ENCODE measurements around the gene CREBBP.
"Not testable (repeated sequence)": the region's sequence is repeated elsewhere in the genome, so short reads cannot be mapped to it uniquely, and the experiment has no call there.

The CREBBP gene

DNA sequence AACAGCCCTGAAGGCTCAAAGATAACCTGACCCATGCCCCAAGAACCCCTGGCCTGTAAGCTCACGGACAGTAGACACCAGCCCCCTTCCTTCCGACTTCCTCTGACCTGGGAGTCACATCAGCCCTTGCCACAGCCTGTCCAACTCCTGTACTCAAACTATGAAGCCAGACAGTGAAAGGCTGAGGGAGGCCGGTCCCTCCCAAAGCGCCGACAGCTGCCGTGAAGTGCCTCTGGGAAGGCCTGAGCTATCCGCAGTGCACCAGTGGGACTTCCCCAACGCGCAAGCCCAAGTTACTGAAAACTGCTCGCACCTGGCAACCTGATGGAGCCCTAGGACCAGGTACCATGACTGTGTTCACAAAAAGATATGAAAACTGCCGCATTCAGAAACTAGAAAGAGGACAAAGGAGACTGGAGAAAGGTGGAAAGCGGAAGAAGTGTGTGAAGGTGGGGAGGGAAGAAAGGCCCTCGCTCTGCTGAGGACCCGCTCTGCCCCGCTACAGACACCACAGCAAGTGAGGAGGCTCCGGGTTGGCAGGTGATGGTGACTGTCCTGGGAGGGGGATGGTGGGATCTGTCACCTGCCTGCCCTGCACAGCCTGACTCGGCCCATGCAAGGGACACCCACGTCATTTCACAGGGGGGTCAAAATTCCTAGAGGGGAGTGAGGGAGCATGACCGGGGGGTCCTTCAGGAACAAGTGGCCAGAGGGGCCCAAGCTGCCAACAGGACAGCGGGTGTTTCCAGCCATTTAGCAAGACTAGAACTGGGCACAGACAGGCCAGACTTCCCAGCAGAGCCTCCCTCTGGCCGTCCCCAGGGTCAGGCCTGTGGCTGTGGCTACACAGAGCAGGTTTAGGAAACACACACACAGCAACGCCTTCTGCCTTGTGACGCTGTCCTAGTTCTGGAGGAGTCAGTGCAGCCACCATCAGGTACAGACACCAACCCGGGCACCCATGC, 150.1 kb downstream of the CREBBP start:
- FAIRE-seq: no peak

GRCh38 chr16:3729161-3730112, 151.1 kb downstream of the CREBBP start:
- no peak for FAIRE-seq

DNA sequence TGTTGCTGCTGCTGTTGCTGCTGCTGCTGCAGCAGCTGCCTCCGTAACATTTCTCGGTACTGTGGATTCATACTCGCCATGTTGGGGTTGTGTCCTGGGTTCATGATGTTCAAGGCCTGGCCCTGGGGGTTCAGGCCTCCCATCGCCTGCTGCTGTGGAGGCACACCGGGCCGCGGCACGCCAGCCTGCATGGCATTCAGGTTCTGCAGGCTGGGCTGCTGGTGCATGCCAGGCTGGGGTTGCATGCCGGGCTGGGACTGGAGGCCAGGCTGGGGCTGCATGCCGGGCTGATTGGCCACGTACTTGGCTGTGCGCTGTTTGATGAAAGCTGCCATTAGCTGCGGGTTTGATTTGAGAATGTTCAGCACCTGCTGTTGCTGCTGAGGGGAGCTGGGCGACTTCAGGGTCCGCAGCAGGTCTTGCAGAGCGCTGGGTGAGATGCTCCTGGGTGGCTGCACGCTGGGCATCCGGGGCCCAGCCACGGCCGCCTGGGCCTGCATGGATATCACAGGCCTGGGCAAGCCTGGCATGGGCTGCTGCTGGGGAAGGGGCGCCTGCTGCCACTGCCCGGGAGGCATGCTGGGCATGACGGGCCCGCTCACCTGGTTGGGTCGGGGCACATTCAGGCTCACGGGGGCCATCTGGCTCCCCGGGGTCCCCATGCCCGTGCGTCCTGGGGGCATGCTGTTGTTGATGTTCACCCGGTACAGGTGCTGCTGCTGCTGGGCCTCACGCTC, 151.9 kb downstream of the CREBBP start:
- FAIRE-seq: no peak

GRCh38 chr16:3727806-3728381, 152.6 kb downstream of the CREBBP start:
- FAIRE-seq: no peak

GRCh38 chr16:3726021-3726687, 154.4 kb downstream of the CREBBP start:
- FAIRE-seq: no peak

- FAIRE-seq: no peak
These were observed 155.2 kb downstream of the CREBBP start for GRCh38 chr16:3725276-3725675.

- FAIRE-seq: no peak
These were observed 158.0 kb downstream of the CREBBP start for GRCh38 chr16:3722508-3722907.

DNA sequence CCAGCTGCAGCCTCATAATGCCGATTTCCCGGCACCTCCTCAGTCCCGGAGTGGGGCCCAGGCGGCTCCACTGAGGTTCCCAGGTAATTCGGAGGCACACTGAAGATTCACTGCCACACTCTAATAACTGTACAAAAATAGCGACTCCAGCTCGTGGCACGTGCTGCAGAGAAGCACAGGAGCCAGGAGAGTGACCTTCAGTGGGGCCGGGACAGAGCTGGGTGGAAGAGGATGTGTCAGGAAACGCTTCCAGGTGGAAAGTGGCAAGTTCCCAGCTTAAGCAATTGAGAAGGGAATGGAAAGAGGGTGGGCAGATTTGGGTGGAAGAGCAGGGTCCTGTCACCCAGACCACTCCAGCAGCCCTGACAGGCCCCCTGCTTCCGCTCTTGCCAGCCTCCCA, 160.1 kb downstream of the CREBBP start:
- FAIRE-seq: no peak

GRCh38 chr16:3718628-3719027, 161.9 kb downstream of the CREBBP start:
- FAIRE-seq: no peak

DNA sequence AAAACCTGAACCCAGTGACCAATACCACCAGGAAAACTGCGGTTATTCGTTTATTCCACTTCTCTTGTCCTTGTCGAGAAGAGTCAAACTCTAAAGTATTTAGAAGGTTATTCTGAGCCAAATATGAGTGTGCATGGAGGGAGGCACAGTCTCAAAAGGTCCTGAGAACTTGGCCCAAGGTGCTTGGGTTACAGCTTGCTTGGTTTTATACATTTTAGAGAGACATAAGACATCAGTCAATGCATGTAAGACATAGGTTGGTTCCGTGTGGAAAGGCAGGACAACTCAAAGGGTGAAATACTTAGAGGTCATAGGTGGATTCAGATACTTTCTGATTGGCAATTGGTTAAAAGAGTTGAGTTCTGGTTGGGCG, 162.5 kb downstream of the CREBBP start:
- no peak for FAIRE-seq

GRCh38 chr16:3717235-3718018, 163.1 kb downstream of the CREBBP start, which contains the start of gene TRAP1:
Gene TRAP1 (minus strand): TSS chr16:3717524. CDS start chr16:3717508, 16 bp downstream.
- FAIRE-seq: no peak

- no peak for FAIRE-seq
These were observed 163.7 kb downstream of the CREBBP start for GRCh38 chr16:3716831-3717234.

GRCh38 chr16:3715430-3715829, 165.1 kb downstream of the CREBBP start:
- no peak for FAIRE-seq

DNA sequence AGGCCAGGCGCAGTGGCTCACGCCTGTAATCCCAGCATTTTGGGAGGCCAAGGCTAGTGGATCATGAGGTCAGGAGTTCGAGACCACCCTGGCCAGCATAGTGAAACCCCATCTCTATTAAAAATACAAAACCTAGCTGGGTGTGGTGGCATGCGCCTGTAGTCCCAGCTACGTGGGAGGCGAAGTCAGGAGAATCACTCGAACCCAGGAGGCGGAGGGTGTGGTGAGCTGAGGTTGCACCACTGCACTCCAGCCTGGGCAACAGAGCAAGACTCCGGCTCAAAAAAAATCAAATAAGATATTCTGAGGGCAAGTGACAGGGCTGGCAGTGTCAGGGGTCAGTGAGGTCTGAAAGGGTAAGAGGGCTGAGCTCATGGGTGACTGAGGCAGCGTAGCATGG, 166.1 kb downstream of the CREBBP start:
- not testable (repeated sequence) for FAIRE-seq

DNA sequence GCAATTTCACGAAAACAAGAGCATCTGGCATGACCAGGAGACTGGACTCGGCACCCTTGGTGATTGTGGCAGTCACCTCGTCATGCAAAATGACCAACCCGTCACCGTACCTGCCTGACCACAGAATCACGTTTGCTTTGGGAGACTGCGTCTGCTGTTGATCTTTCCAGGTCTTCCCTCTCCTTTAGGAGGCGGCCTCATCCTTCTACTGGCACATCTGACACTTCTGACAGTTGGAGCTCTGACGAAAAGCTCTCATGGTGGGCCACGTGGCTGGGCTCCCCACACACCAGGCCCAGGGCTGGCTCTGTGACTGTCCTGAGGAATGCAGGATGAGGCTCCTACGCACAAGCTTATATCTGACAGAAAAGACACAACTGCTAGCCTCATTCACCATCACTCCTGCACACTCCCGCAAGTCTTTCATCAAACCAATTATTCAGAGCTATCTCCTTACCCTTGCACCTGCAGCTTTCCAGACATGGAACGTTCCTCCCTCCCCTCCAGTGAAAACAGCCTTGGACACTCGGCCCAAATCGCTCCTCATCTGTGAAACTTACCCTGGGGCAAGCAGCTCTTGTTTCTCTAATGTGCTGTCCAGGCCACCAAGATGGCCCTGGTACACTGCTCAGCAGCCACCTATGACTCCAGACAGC, 166.8 kb downstream of the CREBBP start:
- no peak for FAIRE-seq

GRCh38 chr16:3712861-3713372, 167.6 kb downstream of the CREBBP start:
- no peak for FAIRE-seq

GRCh38 chr16:3706253-3707012, 174.1 kb downstream of the CREBBP start:
- no peak for FAIRE-seq

GRCh38 chr16:3702082-3702481, 178.4 kb downstream of the CREBBP start:
- FAIRE-seq: no peak

GRCh38 chr16:3701531-3701930, 179.0 kb downstream of the CREBBP start:
- FAIRE-seq: no peak
